Prostate gland (tissue), 2 donors: ENCODE results near the gene TMEM161B. TPM values are rescaled to one million over a fixed set of nuclear protein-coding genes. Genes with fewer than 3 reads are reported as not detected.

Experiments
- DNase-seq: peaks from one replicate; pipeline ENCODE4 v3.0.0-alpha.2; 2019; ENCODE audit warnings: low spot score
- H3K27ac ChIP-seq, 2 donors: fragments of 200-600 bp; sonication (generic); 2 replicates each; pipeline ENCODE4 v1.5.1; 2017 to 2019
- H3K27me3 ChIP-seq: fragments of 200-600 bp; sonication (generic); replicated peaks from 2 replicates; pipeline ENCODE4 v1.5.1; 2019; ENCODE audit not compliant: insufficient read depth
- H3K36me3 ChIP-seq, 2 donors: fragments of 200-600 bp; sonication (generic); 1 replicate in 1 of 2; 2 replicates in 1 of 2; pipeline versions ENCODE4 v1.5.1 to v1.8.1; 2017 to 2019
- H3K4me1 ChIP-seq: fragments of 200-600 bp; sonication (generic); replicated peaks from 2 replicates; pipeline ENCODE4 v1.5.1; 2019
- H3K4me3 ChIP-seq, 2 donors: fragments of 200-600 bp; sonication (generic); 2 replicates each; pipeline ENCODE4 v1.5.1; 2017 to 2019
- H3K9me3 ChIP-seq: fragments of 200-600 bp; sonication (generic); 2 replicates; pipeline ENCODE4 v1.5.1; 2017
- CTCF ChIP-seq, 4 experiments: fragments of 200-600 bp in 2 of 4; fragments of 450-650 bp in 2 of 4; sonication (generic) in 2 of 4; IDR thresholded peaks; 1 replicate in 3 of 4; 2 replicates in 1 of 4; pipeline ENCODE4 v1.5.1; 2016 to 2019; ENCODE audit warnings: antibody characterized with exemption in 4 of 4, mild to moderate bottlenecking in 2 of 4, moderate library complexity in 2 of 4
- POLR2A ChIP-seq: fragments of 450-650 bp; IDR thresholded peaks from one replicate; pipeline ENCODE4 v1.6.1; 2016; ENCODE audit warnings: antibody characterized with exemption, mild to moderate bottlenecking
- POLR2AphosphoS5 ChIP-seq: sonication (generic); formaldehyde crosslinking; IDR thresholded peaks from one replicate; pipeline ENCODE4 v1.6.1; 2017; ENCODE audit warnings: antibody characterized with exemption
- WGBS: methylation state at CpG from one replicate; pipeline ENCODE4 v1.1.5; 2018; 5-methylcytosine and 5-hydroxymethylcytosine counted together
- intact Hi-C: fragments of 100-400 bp; cut with DNase I; formaldehyde crosslinking; loops from one replicate; pipeline ENCODE4 v1.14.2; 2022
- total RNA-seq, 2 donors: library from RNA; depleted of rRNA; stranded (reverse); fragments of >200 nt; gene quantifications; one replicate each; pipeline ENCODE4 v1.1.0, GENCODE V29; 2016

TMEM161B gene
- total RNA-seq = 10 to 100 TPM; 16.2 to 17.0 TPM

- TF ChIP-seq POLR2A (peak; percentile 54), POLR2AphosphoS5 (peak; percentile 93), CTCF (IDR thresholded peaks at IDR 0.05) (peak in 1 of 4 experiments; percentile 17)
- intact Hi-C loops = loop anchor here (10.0 kb wide), 1 partner anchor 396 kb away; no protein-coding TSS in a partner anchor
- 1% methylated on average over 45 of the region's 46 CpGs for WGBS
- H3K27me3 ChIP-seq = no peaks in the 10 kb centered on the region
- peak; percentile 92 for DNase-seq
- no peaks in the 10 kb centered on the region for H3K9me3 ChIP-seq
- no peaks in the 10 kb centered on the region for H3K4me1 ChIP-seq
- no peaks in the 10 kb centered on the region for H3K36me3 ChIP-seq
- H3K27ac ChIP-seq = peak within 1 kb of the TSS; percentile 21 to 70
- peak within 1 kb of the TSS; percentile 58 to 75 for H3K4me3 ChIP-seq
These were observed at the start of gene TMEM161B for GRCh38 chr5:88268385-88269184. Gene TMEM161B, minus strand, starts transcription at chr5:88268845. Its CDS starts 122 bp downstream, at chr5:88268723.

- WGBS = 35% methylated on average over 2 of the region's 2 CpGs
These were observed 35.7 kb upstream of the TMEM161B start for GRCh38 chr5:88304356-88304755.

GRCh38 chr5:88298425-88298824 is 29.8 kb upstream of the TMEM161B start:
- DNase-seq = no peak

More at GRCh38 chr5:88304356-88304755, 35.7 kb upstream of the TMEM161B start:
- Histone ChIP-seq H3K4me1 (no peaks in the 10 kb centered on the region), H3K36me3 (no peaks in the 10 kb centered on the region), H3K27me3 (no peaks in the 10 kb centered on the region), H3K4me3 (no peak overlapping the region), H3K27ac (no peak overlapping the region), H3K9me3 (no peaks in the 10 kb centered on the region)
- intact Hi-C loops = no loop called here
- TF ChIP-seq POLR2A (no peak), CTCF (IDR thresholded peaks at IDR 0.05) (no peak), POLR2AphosphoS5 (no peak)
- DNase-seq = no peak

GRCh38 chr5:88290801-88291200 is 22.2 kb upstream of the TMEM161B start:
- Histone ChIP-seq H3K4me1 (no peaks in the 10 kb centered on the region), H3K36me3 (no peaks in the 10 kb centered on the region), H3K9me3 (no peaks in the 10 kb centered on the region), H3K27ac (no peak overlapping the region), H3K27me3 (no peaks in the 10 kb centered on the region), H3K4me3 (no peak overlapping the region)
- DNase-seq = no peak
- WGBS = 80% methylated on average over 3 of the region's 3 CpGs
- intact Hi-C loops = no loop called here
- TF ChIP-seq CTCF (IDR thresholded peaks at IDR 0.05) (no peak), POLR2AphosphoS5 (no peak), POLR2A (no peak)

More at GRCh38 chr5:88298425-88298824, 29.8 kb upstream of the TMEM161B start:
- no peak for TF ChIP-seq CTCF (IDR thresholded peaks at IDR 0.05)
- no peak for TF ChIP-seq POLR2A
- TF ChIP-seq POLR2AphosphoS5 = no peak
- no peak overlapping the region for H3K27ac ChIP-seq
- intact Hi-C loops = no loop called here
- H3K27me3 ChIP-seq = no peaks in the 10 kb centered on the region
- no peaks in the 10 kb centered on the region for H3K9me3 ChIP-seq
- H3K4me1 ChIP-seq = no peaks in the 10 kb centered on the region
- no peak overlapping the region for H3K4me3 ChIP-seq
- no peaks in the 10 kb centered on the region for H3K36me3 ChIP-seq
